WTC11 (cell line): Measurements from ENCODE around the gene MMAA. TPM values are rescaled to one million over a fixed set of nuclear protein-coding genes. Genes with fewer than 3 reads are reported as not detected.

Source experiments
- ATAC-seq: fragments of 200-7000 bp; cut with Tn5 transposase; 2 replicates; pipeline ENCODE4 v1.10.0; 2021; ENCODE audit warnings: mild to moderate bottlenecking, moderate library complexity
- CTCF ChIA-PET: fragments of 300-600 bp; sonication (Branson Sonifier 250); formaldehyde crosslinking; loops from one replicate; lab custom pipeline; 2021; ENCODE audit warnings: antibody characterized with exemption; lab: Charles Lee
- POLR2A ChIA-PET: fragments of 350-600 bp; sonication (Branson Sonifier 250); formaldehyde crosslinking; loops from one replicate; lab custom pipeline; 2021; ENCODE audit warnings: antibody characterized with exemption; lab: Charles Lee
- DNase-seq: peaks from one replicate; pipeline ENCODE4 v3.0.0; 2021; ENCODE audit warnings: low spot score
- H3K27ac Mint-ChIP-seq: 2 replicates; pipeline ENCODE4 v1.8.0; 2021; ENCODE audit warnings: mixed read lengths
- H3K27me3 Mint-ChIP-seq: 2 replicates; pipeline ENCODE4 v1.8.0; 2021; ENCODE audit warnings: low read depth, mild to moderate bottlenecking, moderate library complexity, mixed read lengths
- H3K36me3 Mint-ChIP-seq: 2 replicates; pipeline ENCODE4 v1.8.0; 2021; ENCODE audit warnings: mixed read lengths
- H3K4me1 Mint-ChIP-seq: 2 replicates; pipeline ENCODE4 v1.8.0; 2022; ENCODE audit warnings: mixed read lengths
- H3K4me3 Mint-ChIP-seq: 2 replicates; pipeline ENCODE4 v1.8.0; 2021; ENCODE audit warnings: mild to moderate bottlenecking, moderate library complexity, mixed read lengths
- H3K9me3 Mint-ChIP-seq: 2 replicates; pipeline ENCODE4 v1.8.0; 2021; ENCODE audit warnings: mixed read lengths
- ATF1 ChIP-seq: sonication (generic); formaldehyde crosslinking; IDR thresholded peaks from 2 replicates; pipeline ENCODE4 v1.8.1; 2023; ENCODE audit warnings: mild to moderate bottlenecking, moderate library complexity, missing genetic modification reagents
- GRHL2 ChIP-seq: fragments of 250-450 bp; sonication (Bioruptor Pico); IDR thresholded peaks from 2 replicates; pipeline ENCODE4 v1.8.0; 2022; ENCODE audit warnings: mild to moderate bottlenecking, moderate library complexity; ENCODE audit not compliant: insufficient replicate concordance, severe bottlenecking
- HMGA2 ChIP-seq: fragments of 250-450 bp; sonication (Bioruptor Pico); IDR thresholded peaks from 2 replicates; pipeline ENCODE4 v1.4.0; 2021; ENCODE audit warnings: mild to moderate bottlenecking, moderate library complexity
- MYBL2 ChIP-seq: sonication (generic); formaldehyde crosslinking; IDR thresholded peaks from 2 replicates; pipeline ENCODE4 v1.8.1; 2023; ENCODE audit warnings: mild to moderate bottlenecking, moderate library complexity, missing genetic modification reagents
- NFYB ChIP-seq: sonication (generic); formaldehyde crosslinking; conservative IDR thresholded peaks from 2 replicates; pipeline ENCODE4 v1.8.0; 2022; ENCODE audit warnings: low read depth, missing genetic modification reagents
- OVOL2 ChIP-seq: fragments of 250-450 bp; sonication (Bioruptor Pico); IDR thresholded peaks from 2 replicates; pipeline ENCODE4 v1.9.0; 2021; ENCODE audit warnings: mild to moderate bottlenecking, borderline replicate concordance
- ZNF263 ChIP-seq: sonication (generic); formaldehyde crosslinking; IDR thresholded peaks from 2 replicates; pipeline ENCODE4 v1.8.1; 2022; ENCODE audit warnings: low read depth, mild to moderate bottlenecking, moderate library complexity, missing genetic modification reagents
- ZNF317 ChIP-seq: sonication (generic); formaldehyde crosslinking; IDR thresholded peaks from 2 replicates; pipeline ENCODE4 v1.8.1; 2023; ENCODE audit warnings: low read depth, mild to moderate bottlenecking, moderate library complexity, missing genetic modification reagents, borderline replicate concordance
- ZNF396 ChIP-seq: fragments of 250-450 bp; sonication (Bioruptor Pico); IDR thresholded peaks from 2 replicates; pipeline ENCODE4 v1.8.0; 2021; ENCODE audit warnings: mild to moderate bottlenecking, moderate library complexity, borderline replicate concordance
- total RNA-seq: library from RNA; stranded (reverse); gene quantifications from 3 replicates; pipeline ENCODE4 v1.2.3, GENCODE V29; 2021
- TF ChIP-seq, protein P1 (sequence below): sonication (generic); formaldehyde crosslinking; IDR thresholded peaks from 2 replicates; pipeline ENCODE4 v1.8.1; 2023; ENCODE audit warnings: mild to moderate bottlenecking, missing genetic modification reagents
- TF ChIP-seq, protein P2 (sequence below): sonication (generic); formaldehyde crosslinking; IDR thresholded peaks from 2 replicates; pipeline ENCODE4 v1.8.1; 2022; ENCODE audit warnings: low read depth, missing genetic modification reagents, borderline replicate concordance
- TF ChIP-seq, protein P3 (sequence below): fragments of 200-600 bp; IDR thresholded peaks from 2 replicates; pipeline ENCODE4 v1.8.0; 2022; ENCODE audit warnings: antibody characterized with exemption
- TF ChIP-seq, protein P4 (sequence below): sonication (generic); formaldehyde crosslinking; IDR thresholded peaks from 2 replicates; pipeline ENCODE4 v1.8.1; 2022; ENCODE audit warnings: low read depth, mild to moderate bottlenecking, moderate library complexity, missing genetic modification reagents, borderline replicate concordance
- TF ChIP-seq, protein P5 (sequence below): sonication (generic); formaldehyde crosslinking; IDR thresholded peaks from 2 replicates; pipeline ENCODE4 v1.8.0; 2022; ENCODE audit warnings: mild to moderate bottlenecking, missing genetic modification reagents
- TF ChIP-seq, protein P6 (sequence below): sonication (generic); formaldehyde crosslinking; IDR thresholded peaks from 2 replicates; pipeline ENCODE4 v1.8.0; 2022; ENCODE audit warnings: mild to moderate bottlenecking, missing genetic modification reagents
- TF ChIP-seq, protein P7 (sequence below): sonication (generic); formaldehyde crosslinking; conservative IDR thresholded peaks from 2 replicates; pipeline ENCODE4 v1.8.1; 2023; ENCODE audit warnings: mild to moderate bottlenecking, low read depth, missing genetic modification reagents, moderate library complexity

Gene MMAA
- total RNA-seq, 1 experiment from 2014 or later, result 4.9 TPM

DNA sequence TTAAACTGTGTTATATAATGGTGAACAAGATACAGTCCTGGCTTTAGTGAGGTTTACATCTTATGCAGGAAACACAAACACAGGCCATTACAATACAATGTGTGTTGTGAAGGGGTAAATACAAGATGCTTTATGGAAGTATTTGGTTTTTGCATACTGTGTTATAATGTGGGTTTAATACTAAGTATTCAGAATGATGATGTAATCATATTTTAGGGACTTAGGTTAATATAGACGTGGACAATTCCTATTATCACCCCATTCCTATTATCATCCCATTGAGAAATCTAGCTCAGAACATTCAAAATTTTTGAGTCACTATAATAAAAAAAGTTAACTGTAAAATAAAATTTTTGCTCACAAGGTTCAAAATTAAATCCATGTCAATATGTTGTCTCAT, 24.1 kb downstream of the MMAA start:
- H3K9me3 Mint-ChIP-seq, result no peaks in the 10 kb centered on the region
- H3K27ac Mint-ChIP-seq, result no peak overlapping the region
- H3K4me1 Mint-ChIP-seq, result peaks cover 23% of the 10 kb centered on the region
- CTCF ChIA-PET, result no interaction called here
- no peak for ATAC-seq
- TF ChIP-seq, protein P1, sequence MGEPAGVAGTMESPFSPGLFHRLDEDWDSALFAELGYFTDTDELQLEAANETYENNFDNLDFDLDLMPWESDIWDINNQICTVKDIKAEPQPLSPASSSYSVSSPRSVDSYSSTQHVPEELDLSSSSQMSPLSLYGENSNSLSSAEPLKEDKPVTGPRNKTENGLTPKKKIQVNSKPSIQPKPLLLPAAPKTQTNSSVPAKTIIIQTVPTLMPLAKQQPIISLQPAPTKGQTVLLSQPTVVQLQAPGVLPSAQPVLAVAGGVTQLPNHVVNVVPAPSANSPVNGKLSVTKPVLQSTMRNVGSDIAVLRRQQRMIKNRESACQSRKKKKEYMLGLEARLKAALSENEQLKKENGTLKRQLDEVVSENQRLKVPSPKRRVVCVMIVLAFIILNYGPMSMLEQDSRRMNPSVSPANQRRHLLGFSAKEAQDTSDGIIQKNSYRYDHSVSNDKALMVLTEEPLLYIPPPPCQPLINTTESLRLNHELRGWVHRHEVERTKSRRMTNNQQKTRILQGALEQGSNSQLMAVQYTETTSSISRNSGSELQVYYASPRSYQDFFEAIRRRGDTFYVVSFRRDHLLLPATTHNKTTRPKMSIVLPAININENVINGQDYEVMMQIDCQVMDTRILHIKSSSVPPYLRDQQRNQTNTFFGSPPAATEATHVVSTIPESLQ, result no peak
- no peak for TF ChIP-seq ZNF396 (CRISPR knock-in tag)
- TF ChIP-seq MYBL2 (CRISPR knock-in tag), result no peak
- TF ChIP-seq, protein P2, sequence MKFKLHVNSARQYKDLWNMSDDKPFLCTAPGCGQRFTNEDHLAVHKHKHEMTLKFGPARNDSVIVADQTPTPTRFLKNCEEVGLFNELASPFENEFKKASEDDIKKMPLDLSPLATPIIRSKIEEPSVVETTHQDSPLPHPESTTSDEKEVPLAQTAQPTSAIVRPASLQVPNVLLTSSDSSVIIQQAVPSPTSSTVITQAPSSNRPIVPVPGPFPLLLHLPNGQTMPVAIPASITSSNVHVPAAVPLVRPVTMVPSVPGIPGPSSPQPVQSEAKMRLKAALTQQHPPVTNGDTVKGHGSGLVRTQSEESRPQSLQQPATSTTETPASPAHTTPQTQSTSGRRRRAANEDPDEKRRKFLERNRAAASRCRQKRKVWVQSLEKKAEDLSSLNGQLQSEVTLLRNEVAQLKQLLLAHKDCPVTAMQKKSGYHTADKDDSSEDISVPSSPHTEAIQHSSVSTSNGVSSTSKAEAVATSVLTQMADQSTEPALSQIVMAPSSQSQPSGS (CRISPR knock-in tag), result no peak
- no peak for TF ChIP-seq NFYB
- no peak for TF ChIP-seq ZNF263
- no peak for TF ChIP-seq OVOL2
- no peak for TF ChIP-seq ATF1 (CRISPR knock-in tag)
- TF ChIP-seq HMGA2, result no peak
- TF ChIP-seq, protein P3, sequence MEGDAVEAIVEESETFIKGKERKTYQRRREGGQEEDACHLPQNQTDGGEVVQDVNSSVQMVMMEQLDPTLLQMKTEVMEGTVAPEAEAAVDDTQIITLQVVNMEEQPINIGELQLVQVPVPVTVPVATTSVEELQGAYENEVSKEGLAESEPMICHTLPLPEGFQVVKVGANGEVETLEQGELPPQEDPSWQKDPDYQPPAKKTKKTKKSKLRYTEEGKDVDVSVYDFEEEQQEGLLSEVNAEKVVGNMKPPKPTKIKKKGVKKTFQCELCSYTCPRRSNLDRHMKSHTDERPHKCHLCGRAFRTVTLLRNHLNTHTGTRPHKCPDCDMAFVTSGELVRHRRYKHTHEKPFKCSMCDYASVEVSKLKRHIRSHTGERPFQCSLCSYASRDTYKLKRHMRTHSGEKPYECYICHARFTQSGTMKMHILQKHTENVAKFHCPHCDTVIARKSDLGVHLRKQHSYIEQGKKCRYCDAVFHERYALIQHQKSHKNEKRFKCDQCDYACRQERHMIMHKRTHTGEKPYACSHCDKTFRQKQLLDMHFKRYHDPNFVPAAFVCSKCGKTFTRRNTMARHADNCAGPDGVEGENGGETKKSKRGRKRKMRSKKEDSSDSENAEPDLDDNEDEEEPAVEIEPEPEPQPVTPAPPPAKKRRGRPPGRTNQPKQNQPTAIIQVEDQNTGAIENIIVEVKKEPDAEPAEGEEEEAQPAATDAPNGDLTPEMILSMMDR, result no peak
- TF ChIP-seq, protein P4, sequence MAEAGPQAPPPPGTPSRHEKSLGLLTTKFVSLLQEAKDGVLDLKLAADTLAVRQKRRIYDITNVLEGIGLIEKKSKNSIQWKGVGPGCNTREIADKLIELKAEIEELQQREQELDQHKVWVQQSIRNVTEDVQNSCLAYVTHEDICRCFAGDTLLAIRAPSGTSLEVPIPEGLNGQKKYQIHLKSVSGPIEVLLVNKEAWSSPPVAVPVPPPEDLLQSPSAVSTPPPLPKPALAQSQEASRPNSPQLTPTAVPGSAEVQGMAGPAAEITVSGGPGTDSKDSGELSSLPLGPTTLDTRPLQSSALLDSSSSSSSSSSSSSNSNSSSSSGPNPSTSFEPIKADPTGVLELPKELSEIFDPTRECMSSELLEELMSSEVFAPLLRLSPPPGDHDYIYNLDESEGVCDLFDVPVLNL (CRISPR knock-in tag), result no peak
- TF ChIP-seq, protein P5, sequence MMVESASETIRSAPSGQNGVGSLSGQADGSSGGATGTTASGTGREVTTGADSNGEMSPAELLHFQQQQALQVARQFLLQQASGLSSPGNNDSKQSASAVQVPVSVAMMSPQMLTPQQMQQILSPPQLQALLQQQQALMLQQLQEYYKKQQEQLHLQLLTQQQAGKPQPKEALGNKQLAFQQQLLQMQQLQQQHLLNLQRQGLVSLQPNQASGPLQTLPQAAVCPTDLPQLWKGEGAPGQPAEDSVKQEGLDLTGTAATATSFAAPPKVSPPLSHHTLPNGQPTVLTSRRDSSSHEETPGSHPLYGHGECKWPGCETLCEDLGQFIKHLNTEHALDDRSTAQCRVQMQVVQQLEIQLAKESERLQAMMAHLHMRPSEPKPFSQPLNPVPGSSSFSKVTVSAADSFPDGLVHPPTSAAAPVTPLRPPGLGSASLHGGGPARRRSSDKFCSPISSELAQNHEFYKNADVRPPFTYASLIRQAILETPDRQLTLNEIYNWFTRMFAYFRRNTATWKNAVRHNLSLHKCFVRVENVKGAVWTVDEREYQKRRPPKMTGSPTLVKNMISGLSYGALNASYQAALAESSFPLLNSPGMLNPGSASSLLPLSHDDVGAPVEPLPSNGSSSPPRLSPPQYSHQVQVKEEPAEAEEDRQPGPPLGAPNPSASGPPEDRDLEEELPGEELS (CRISPR knock-in tag), result no peak
- TF ChIP-seq GRHL2 (CRISPR knock-in tag), result no peak
- TF ChIP-seq, protein P6, sequence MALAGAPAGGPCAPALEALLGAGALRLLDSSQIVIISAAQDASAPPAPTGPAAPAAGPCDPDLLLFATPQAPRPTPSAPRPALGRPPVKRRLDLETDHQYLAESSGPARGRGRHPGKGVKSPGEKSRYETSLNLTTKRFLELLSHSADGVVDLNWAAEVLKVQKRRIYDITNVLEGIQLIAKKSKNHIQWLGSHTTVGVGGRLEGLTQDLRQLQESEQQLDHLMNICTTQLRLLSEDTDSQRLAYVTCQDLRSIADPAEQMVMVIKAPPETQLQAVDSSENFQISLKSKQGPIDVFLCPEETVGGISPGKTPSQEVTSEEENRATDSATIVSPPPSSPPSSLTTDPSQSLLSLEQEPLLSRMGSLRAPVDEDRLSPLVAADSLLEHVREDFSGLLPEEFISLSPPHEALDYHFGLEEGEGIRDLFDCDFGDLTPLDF, result no peak
- TF ChIP-seq ZNF317 (CRISPR knock-in tag), result no peak
- TF ChIP-seq, all 79 proteins: peak for 0
- no peak for DNase-seq
- H3K4me3 Mint-ChIP-seq, result no peak overlapping the region
- POLR2A ChIA-PET, result no interaction called here
- H3K27me3 Mint-ChIP-seq, result no peaks in the 10 kb centered on the region
- H3K36me3 Mint-ChIP-seq, result no peaks in the 10 kb centered on the region

DNA sequence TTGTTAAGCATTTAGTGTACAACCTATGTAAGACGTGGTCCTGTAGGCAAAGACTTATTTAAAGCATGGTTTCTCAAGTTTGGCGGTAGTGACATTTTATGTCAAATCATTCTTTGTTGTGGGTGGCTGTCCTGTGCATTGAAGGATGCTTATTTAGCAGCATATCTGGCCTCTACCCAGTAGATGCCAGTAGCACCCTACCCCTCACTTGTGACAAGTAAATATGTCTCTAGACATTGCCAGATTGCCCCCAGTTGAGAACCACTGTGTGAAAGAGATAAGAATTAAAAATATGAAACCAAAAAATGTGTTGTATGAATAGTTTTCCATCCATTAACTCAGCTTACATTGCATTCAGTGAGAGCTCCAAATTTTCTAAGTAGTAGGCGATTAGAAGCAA, 25.5 kb downstream of the MMAA start:
- ChIA-PET CTCF (interaction anchor here (1.2 kb wide), 1 partner anchor 451 kb away, joined by 4 read pairs; no protein-coding TSS in a partner anchor), POLR2A (no interaction called here)
- TF ChIP-seq, protein P7, sequence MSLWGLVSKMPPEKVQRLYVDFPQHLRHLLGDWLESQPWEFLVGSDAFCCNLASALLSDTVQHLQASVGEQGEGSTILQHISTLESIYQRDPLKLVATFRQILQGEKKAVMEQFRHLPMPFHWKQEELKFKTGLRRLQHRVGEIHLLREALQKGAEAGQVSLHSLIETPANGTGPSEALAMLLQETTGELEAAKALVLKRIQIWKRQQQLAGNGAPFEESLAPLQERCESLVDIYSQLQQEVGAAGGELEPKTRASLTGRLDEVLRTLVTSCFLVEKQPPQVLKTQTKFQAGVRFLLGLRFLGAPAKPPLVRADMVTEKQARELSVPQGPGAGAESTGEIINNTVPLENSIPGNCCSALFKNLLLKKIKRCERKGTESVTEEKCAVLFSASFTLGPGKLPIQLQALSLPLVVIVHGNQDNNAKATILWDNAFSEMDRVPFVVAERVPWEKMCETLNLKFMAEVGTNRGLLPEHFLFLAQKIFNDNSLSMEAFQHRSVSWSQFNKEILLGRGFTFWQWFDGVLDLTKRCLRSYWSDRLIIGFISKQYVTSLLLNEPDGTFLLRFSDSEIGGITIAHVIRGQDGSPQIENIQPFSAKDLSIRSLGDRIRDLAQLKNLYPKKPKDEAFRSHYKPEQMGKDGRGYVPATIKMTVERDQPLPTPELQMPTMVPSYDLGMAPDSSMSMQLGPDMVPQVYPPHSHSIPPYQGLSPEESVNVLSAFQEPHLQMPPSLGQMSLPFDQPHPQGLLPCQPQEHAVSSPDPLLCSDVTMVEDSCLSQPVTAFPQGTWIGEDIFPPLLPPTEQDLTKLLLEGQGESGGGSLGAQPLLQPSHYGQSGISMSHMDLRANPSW (CRISPR knock-in tag), result no peak
- no peaks in the 10 kb centered on the region for H3K9me3 Mint-ChIP-seq
- DNase-seq, result no peak
- ATAC-seq, result no peak
- H3K4me1 Mint-ChIP-seq, result peaks cover 12% of the 10 kb centered on the region
- H3K4me3 Mint-ChIP-seq, result no peak overlapping the region
- no peaks in the 10 kb centered on the region for H3K36me3 Mint-ChIP-seq
- H3K27ac Mint-ChIP-seq, result no peak overlapping the region
- no peaks in the 10 kb centered on the region for H3K27me3 Mint-ChIP-seq
